GM12878 (cell line): Measurements from ENCODE around the gene NSUN2.

Experiments
- HDAC2 ChIP-seq: fragments of 200-600 bp; sonication (generic); IDR thresholded peaks from 2 replicates; pipeline ENCODE4 v1.6.1; 2017
- TCF3 ChIP-seq: IDR thresholded peaks from 2 replicates; pipeline ENCODE4 v1.6.1; 2012; ENCODE audit warnings: low read depth, mild to moderate bottlenecking, low read length, borderline replicate concordance; ENCODE audit not compliant: insufficient read depth
- ZNF24 ChIP-seq: fragments of 450-650 bp; IDR thresholded peaks from 2 replicates; pipeline ENCODE4 v1.6.1; 2017; ENCODE audit warnings: antibody characterized with exemption, mild to moderate bottlenecking
- ZNF622 ChIP-seq: fragments of 450-650 bp; IDR thresholded peaks from 2 replicates; pipeline ENCODE4 v1.6.1; 2017; ENCODE audit warnings: mild to moderate bottlenecking, inconsistent platforms
- TF ChIP-seq, protein P1 (sequence below), 3 experiments: IDR thresholded peaks in 2 of 3; conservative IDR thresholded peaks in 1 of 3; 2 replicates each; pipeline ENCODE4 v1.5.1; 2011; ENCODE audit warnings: low read depth in 3 of 3, low read length in 3 of 3, mild to moderate bottlenecking in 3 of 3, control low read depth in 2 of 3, moderate library complexity in 2 of 3, inconsistent platforms in 1 of 3, mixed read lengths in 1 of 3; ENCODE audit not compliant: control insufficient read depth in 2 of 3, insufficient read depth in 1 of 3; ENCODE audit errors: extremely low read depth in 1 of 3
- TF ChIP-seq, protein P2 (sequence below): IDR thresholded peaks from 2 replicates; pipeline ENCODE4 v1.6.1; 2011; ENCODE audit warnings: borderline replicate concordance, low read depth, mild to moderate bottlenecking, moderate library complexity, mixed read lengths, low read length; ENCODE audit not compliant: insufficient read depth; ENCODE audit errors: extremely low read length

DNA sequence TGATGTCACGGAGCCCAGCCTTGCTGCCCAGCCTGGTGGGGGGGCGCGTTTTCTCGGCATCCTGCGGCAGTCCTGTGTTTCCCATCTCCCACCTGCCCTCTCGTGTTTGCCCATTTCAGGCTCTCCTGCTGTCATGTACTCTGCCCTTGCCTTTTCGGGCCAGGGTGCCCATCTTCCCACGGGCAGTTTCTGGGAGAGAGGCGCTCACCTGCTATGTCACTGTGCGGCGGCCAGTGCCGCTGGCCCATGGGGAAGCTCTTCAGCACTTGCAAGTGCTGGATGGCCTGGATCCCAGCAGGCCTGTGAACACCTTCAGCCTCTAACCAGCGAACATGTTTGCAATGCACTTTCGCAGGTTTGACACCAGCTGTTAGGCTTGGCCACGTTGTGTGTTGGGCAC is 33.9 kb upstream of the NSUN2 start:
- TF ChIP-seq, protein P1, sequence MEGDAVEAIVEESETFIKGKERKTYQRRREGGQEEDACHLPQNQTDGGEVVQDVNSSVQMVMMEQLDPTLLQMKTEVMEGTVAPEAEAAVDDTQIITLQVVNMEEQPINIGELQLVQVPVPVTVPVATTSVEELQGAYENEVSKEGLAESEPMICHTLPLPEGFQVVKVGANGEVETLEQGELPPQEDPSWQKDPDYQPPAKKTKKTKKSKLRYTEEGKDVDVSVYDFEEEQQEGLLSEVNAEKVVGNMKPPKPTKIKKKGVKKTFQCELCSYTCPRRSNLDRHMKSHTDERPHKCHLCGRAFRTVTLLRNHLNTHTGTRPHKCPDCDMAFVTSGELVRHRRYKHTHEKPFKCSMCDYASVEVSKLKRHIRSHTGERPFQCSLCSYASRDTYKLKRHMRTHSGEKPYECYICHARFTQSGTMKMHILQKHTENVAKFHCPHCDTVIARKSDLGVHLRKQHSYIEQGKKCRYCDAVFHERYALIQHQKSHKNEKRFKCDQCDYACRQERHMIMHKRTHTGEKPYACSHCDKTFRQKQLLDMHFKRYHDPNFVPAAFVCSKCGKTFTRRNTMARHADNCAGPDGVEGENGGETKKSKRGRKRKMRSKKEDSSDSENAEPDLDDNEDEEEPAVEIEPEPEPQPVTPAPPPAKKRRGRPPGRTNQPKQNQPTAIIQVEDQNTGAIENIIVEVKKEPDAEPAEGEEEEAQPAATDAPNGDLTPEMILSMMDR (IDR thresholded peaks at IDR 0.05 in 2 of 3, conservative IDR thresholded peaks at IDR 0.05 in 1 of 3; ENCODE audit: control insufficient read depth in 2 of 3, extremely low read depth in 1 of 3, insufficient read depth in 1 of 3, low read depth in 3 of 3, low read length in 3 of 3): no peak
- TF ChIP-seq ZNF24: no peak
- no peak for TF ChIP-seq TCF3
- no peak for TF ChIP-seq ZNF622
- TF ChIP-seq HDAC2: no peak
- TF ChIP-seq, protein P2, sequence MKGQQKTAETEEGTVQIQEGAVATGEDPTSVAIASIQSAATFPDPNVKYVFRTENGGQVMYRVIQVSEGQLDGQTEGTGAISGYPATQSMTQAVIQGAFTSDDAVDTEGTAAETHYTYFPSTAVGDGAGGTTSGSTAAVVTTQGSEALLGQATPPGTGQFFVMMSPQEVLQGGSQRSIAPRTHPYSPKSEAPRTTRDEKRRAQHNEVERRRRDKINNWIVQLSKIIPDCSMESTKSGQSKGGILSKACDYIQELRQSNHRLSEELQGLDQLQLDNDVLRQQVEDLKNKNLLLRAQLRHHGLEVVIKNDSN: no peak
